ENCODE data around the gene UGT2B11.
"Not testable (repeated sequence)": the region's sequence is repeated elsewhere in the genome, so short reads cannot be mapped to it uniquely, and the experiment has no call there.

DNA sequence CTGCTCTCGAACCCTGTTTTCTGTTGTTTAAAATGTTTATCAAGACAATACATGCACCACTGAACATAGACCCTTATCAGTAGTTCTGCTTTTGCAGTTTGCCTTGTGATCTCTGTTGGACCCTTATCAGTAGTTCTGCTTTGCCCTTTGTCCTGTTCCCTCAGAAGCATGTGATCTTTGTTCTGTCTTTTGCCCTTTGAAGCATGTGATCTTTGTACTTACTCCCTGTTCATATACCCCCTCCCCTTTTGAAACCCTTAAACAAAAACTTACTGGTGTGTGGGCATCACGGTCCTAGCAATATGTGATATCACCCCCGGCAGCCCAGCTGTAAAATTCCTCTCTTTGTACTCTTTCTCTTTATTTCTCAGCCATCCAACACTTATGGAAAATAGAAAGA lies 22.6 kb downstream of the UGT2B11 start:
- TF ChIP-seq CTCF (optimal IDR thresholded peaks at IDR 0.05 in 1 of 3, IDR thresholded peaks at IDR 0.05 in 1 of 3, conservative IDR thresholded peaks at IDR 0.05 in 1 of 3; ENCODE audit: extremely low read depth in 1 of 3, insufficient read depth in 2 of 3, low read length in 3 of 3); EZH2 (IDR thresholded peaks at IDR 0.05; ENCODE audit: low read length): not testable (repeated sequence)

Data from keratinocyte (primary cell).